Measurements from ENCODE around the gene ANKRD6.

DNA sequence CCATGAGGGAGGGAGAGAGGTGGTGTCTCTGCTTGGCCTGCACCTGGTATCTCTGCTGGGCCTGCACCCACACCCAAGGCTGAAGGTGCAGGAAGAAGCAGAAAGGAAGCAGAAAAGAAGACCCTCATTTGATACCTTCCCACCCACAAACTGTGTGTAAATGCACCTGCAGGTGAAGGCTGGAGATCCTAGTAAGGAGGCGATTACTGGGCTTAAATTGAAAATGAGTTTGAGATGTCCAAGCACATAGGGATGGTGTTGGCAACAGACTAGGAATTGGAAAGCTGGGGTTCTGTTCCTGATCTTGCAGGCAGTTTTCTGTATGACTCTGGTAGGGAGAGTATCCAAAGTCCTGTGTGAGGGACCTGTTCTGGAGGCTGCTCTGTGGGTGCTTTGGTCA lies 130.9 kb downstream of the ANKRD6 start:
- TF ChIP-seq GATA2 (IDR thresholded peaks at IDR 0.05; ENCODE audit: low read depth, low read length) (no peak), GATA3 (IDR thresholded peaks at IDR 0.05; ENCODE audit: low read depth, low read length) (no peak)

Measured in SH-SY5Y (cell line).